ENCODE measurements around the gene SLC15A4. TPM values are rescaled to one million over a fixed set of nuclear protein-coding genes. Genes with fewer than 3 reads are reported as not detected.

SLC15A4 gene
- total RNA-seq, 3 donors from 2014 or later (not counting 1 experiment from before 2014, with no cell fraction given), result 176 to 306 (median 250) TPM

GRCh38 chr12:128789356-128789929 lies 34.3 kb downstream of the SLC15A4 start:
- H3K27ac Mint-ChIP-seq, result peak overlapping the region; percentile 100
- no peak for DNase-seq
- no peaks in the 10 kb centered on the region for H3K27me3 ChIP-seq (ENCODE audit: control insufficient read depth, insufficient read depth, low read length)
- no peaks in the 10 kb centered on the region for H3K36me3 Mint-ChIP-seq
- TF ChIP-seq CTCF (IDR thresholded peaks at IDR 0.05), result no peak
- H3K9me3 Mint-ChIP-seq, result no peaks in the 10 kb centered on the region
- H3K27ac ChIP-seq (ENCODE audit: low read length), result peak overlapping the region; percentile 43
- H3K36me3 ChIP-seq (ENCODE audit: control insufficient read depth, insufficient read depth, low read length), result peaks cover 32% of the 10 kb centered on the region
- 58% methylated on average over 11 of the region's 12 CpGs for WGBS (ENCODE audit: insufficient coverage)
- intact Hi-C loops (cut with micrococcal nuclease), result no loop called here
- H3K4me1 Mint-ChIP-seq, result peaks cover 50 to 52% of the 10 kb centered on the region in 2 donors
- H3K9me3 ChIP-seq (ENCODE audit: control insufficient read depth, insufficient read depth, low read length), result no peaks in the 10 kb centered on the region
- H3K27me3 Mint-ChIP-seq (ENCODE audit: low read depth in 2 of 2), result no peaks in the 10 kb centered on the region
- peaks cover 48% of the 10 kb centered on the region for H3K4me1 ChIP-seq (ENCODE audit: control insufficient read depth, insufficient read depth, low read length)
- no peak overlapping the region for H3K4me3 Mint-ChIP-seq
- no peak overlapping the region for H3K4me3 ChIP-seq (ENCODE audit: low read length)
- no peak for ATAC-seq

GRCh38 chr12:128787827-128788226 lies 35.9 kb downstream of the SLC15A4 start:
- H3K27me3 ChIP-seq (ENCODE audit: control insufficient read depth, insufficient read depth, low read length), result no peaks in the 10 kb centered on the region
- peaks cover 44% of the 10 kb centered on the region for H3K4me1 ChIP-seq (ENCODE audit: control insufficient read depth, insufficient read depth, low read length)
- no peak for DNase-seq
- ATAC-seq, result no peak
- Mint-ChIP-seq H3K9me3 (no peaks in the 10 kb centered on the region), H3K36me3 (no peaks in the 10 kb centered on the region), H3K27me3 (ENCODE audit: low read depth in 2 of 2) (no peaks in the 10 kb centered on the region), H3K27ac (peak overlapping the region; percentile 40 to 57), H3K4me3 (no peak overlapping the region), H3K4me1 (peaks cover 49 to 51% of the 10 kb centered on the region in 2 donors)
- no peak overlapping the region for H3K27ac ChIP-seq (ENCODE audit: low read length)
- WGBS (ENCODE audit: insufficient coverage), result 95% methylated on average over 2 of the region's 2 CpGs
- intact Hi-C loops (cut with micrococcal nuclease), result no loop called here
- peaks cover 21% of the 10 kb centered on the region for H3K36me3 ChIP-seq (ENCODE audit: control insufficient read depth, insufficient read depth, low read length)
- no peaks in the 10 kb centered on the region for H3K9me3 ChIP-seq (ENCODE audit: control insufficient read depth, insufficient read depth, low read length)
- no peak for TF ChIP-seq CTCF (IDR thresholded peaks at IDR 0.05)
- no peak overlapping the region for H3K4me3 ChIP-seq (ENCODE audit: low read length)

- H3K9me3 Mint-ChIP-seq, result no peaks in the 10 kb centered on the region
- Histone ChIP-seq H3K9me3 (ENCODE audit: control insufficient read depth, insufficient read depth, low read length) (no peaks in the 10 kb centered on the region), H3K4me3 (ENCODE audit: low read length) (no peak overlapping the region), H3K27ac (ENCODE audit: low read length) (no peak overlapping the region), H3K4me1 (ENCODE audit: control insufficient read depth, insufficient read depth, low read length) (peaks cover 44% of the 10 kb centered on the region), H3K27me3 (ENCODE audit: control insufficient read depth, insufficient read depth, low read length) (no peaks in the 10 kb centered on the region), H3K36me3 (ENCODE audit: control insufficient read depth, insufficient read depth, low read length) (peaks cover 13% of the 10 kb centered on the region)
- no peak for DNase-seq
- no peaks in the 10 kb centered on the region for H3K36me3 Mint-ChIP-seq
- peaks cover 48 to 50% of the 10 kb centered on the region in 2 donors for H3K4me1 Mint-ChIP-seq
- no peak overlapping the region for H3K4me3 Mint-ChIP-seq
- no peaks in the 10 kb centered on the region for H3K27me3 Mint-ChIP-seq (ENCODE audit: low read depth in 2 of 2)
- WGBS (ENCODE audit: insufficient coverage), result 94% methylated on average over 17 of the region's 17 CpGs
- H3K27ac Mint-ChIP-seq, result peak overlapping the region; percentile 40 to 57
- ATAC-seq, result no peak
- TF ChIP-seq CTCF (IDR thresholded peaks at IDR 0.05), result no peak
- intact Hi-C loops (cut with micrococcal nuclease), result no loop called here
Measured at GRCh38 chr12:128786741-128787391, 36.9 kb downstream of the SLC15A4 start.

All from natural killer cell (primary cell).